ENCODE measurements around the gene KMT2E. TPM values are rescaled to one million over a fixed set of nuclear protein-coding genes. Genes with fewer than 3 reads are reported as not detected.
"Not testable (repeated sequence)": the region's sequence is repeated elsewhere in the genome, so short reads cannot be mapped to it uniquely, and the experiment has no call there.

The KMT2E gene, protein sequence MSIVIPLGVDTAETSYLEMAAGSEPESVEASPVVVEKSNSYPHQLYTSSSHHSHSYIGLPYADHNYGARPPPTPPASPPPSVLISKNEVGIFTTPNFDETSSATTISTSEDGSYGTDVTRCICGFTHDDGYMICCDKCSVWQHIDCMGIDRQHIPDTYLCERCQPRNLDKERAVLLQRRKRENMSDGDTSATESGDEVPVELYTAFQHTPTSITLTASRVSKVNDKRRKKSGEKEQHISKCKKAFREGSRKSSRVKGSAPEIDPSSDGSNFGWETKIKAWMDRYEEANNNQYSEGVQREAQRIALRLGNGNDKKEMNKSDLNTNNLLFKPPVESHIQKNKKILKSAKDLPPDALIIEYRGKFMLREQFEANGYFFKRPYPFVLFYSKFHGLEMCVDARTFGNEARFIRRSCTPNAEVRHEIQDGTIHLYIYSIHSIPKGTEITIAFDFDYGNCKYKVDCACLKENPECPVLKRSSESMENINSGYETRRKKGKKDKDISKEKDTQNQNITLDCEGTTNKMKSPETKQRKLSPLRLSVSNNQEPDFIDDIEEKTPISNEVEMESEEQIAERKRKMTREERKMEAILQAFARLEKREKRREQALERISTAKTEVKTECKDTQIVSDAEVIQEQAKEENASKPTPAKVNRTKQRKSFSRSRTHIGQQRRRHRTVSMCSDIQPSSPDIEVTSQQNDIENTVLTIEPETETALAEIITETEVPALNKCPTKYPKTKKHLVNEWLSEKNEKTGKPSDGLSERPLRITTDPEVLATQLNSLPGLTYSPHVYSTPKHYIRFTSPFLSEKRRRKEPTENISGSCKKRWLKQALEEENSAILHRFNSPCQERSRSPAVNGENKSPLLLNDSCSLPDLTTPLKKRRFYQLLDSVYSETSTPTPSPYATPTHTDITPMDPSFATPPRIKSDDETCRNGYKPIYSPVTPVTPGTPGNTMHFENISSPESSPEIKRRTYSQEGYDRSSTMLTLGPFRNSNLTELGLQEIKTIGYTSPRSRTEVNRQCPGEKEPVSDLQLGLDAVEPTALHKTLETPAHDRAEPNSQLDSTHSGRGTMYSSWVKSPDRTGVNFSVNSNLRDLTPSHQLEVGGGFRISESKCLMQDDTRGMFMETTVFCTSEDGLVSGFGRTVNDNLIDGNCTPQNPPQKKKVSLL (N-terminal part only)
- total RNA-seq = 100 to 1,000 TPM in 1 of 2 donors, 10 to 100 TPM in 1; 85.2 to 181 TPM

GRCh38 chr7:105013816-105014692, at the start of gene KMT2E:
Gene KMT2E (plus strand): TSS chr7:105014205. CDS start chr7:105040953, 26,748 bp downstream.
- Mint-ChIP-seq H3K9me3 (no peaks in the 10 kb centered on the region), H3K4me1 (peaks cover 15% of the 10 kb centered on the region), H3K4me3 (peak within 1 kb of the TSS; percentile 99), H3K27ac (peak within 1 kb of the TSS; percentile 100), H3K27me3 (no peaks in the 10 kb centered on the region), H3K36me3 (ENCODE audit: low read depth) (peaks cover 98% of the 10 kb centered on the region)
- peak; percentile 22 for ATAC-seq (replicated peaks)

GRCh38 chr7:104964626-104965236, 49.3 kb upstream of the KMT2E start:
- no peaks in the 10 kb centered on the region for H3K27me3 Mint-ChIP-seq
- peaks cover 9% of the 10 kb centered on the region for H3K4me1 Mint-ChIP-seq
- peaks cover 90% of the 10 kb centered on the region for H3K36me3 Mint-ChIP-seq (ENCODE audit: low read depth)
- ATAC-seq (replicated peaks) = no peak
- H3K4me3 Mint-ChIP-seq = no peak overlapping the region
- H3K27ac Mint-ChIP-seq = no peak overlapping the region
- H3K9me3 Mint-ChIP-seq = no peaks in the 10 kb centered on the region

DNA sequence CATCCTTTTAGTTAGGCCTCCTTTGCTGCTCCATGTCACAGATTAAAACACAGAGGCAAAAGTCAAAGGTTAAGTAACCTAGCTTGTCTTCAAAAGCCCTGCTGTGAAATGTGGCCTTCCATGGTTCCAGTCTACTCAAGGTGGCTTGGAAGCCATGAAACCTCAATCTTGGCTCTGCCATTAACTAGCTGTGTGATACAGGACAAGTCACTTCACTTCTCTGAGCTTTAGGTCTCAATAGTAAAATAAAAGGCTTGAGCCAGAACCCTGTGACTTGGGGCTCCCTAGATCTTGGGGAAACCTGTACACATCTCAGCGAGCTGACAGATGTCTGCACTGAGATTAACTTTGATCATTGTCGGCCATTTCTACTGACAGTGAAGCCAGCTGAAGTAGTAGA, 48.0 kb upstream of the KMT2E start:
- no peaks in the 10 kb centered on the region for H3K27me3 Mint-ChIP-seq
- no peak overlapping the region for H3K4me3 Mint-ChIP-seq
- peaks cover 98% of the 10 kb centered on the region for H3K36me3 Mint-ChIP-seq (ENCODE audit: low read depth)
- no peaks in the 10 kb centered on the region for H3K9me3 Mint-ChIP-seq
- ATAC-seq (replicated peaks) = no peak
- H3K27ac Mint-ChIP-seq = peak overlapping the region; percentile 58
- peaks cover 9% of the 10 kb centered on the region for H3K4me1 Mint-ChIP-seq

DNA sequence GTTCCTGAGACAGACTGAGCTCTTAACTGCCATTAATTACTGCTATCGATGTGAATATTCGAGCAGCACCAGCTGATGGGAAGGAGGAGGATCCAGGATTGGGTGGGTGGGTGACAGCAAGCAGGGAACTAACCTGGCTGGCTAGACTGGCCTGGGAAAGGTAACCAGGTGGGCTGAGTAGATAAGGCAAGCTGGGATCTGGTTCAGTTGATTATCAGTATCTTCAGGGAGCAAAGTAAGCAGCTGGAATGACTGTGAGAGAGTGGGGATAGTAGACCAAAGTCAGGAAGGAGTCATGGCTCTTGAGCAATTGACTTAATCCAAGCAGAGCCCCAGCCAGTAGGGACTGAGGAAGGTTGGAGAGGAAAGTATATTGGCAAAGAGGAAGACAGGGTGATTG, 46.9 kb upstream of the KMT2E start:
- Mint-ChIP-seq H3K36me3 (ENCODE audit: low read depth) (peaks cover 98% of the 10 kb centered on the region), H3K4me3 (no peak overlapping the region), H3K9me3 (no peaks in the 10 kb centered on the region), H3K27me3 (no peaks in the 10 kb centered on the region), H3K4me1 (peaks cover 9% of the 10 kb centered on the region), H3K27ac (peak overlapping the region; percentile 11)
- ATAC-seq (replicated peaks) = no peak

DNA sequence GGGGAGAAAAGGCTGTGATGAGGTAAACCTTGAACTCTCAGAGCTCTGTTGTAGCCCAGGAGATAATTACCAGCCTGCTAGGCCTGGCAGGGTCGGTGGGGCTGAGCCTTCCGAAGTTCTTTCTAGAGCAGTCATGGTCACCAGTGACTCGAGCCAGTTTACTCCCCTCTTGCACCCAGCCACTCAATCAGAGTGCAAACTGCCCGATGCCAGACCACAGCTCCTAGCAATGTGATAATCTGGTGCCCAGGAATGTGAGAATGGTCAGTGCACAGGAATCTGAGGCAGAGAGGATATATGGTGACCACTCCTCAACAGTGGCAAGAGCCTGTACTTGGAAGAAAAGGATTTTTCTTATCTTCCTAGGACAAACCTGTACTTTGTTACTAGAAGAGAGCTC, 46.4 kb upstream of the KMT2E start:
- no peak overlapping the region for H3K4me3 Mint-ChIP-seq
- H3K27me3 Mint-ChIP-seq = no peaks in the 10 kb centered on the region
- no peak for ATAC-seq (replicated peaks)
- peaks cover 7% of the 10 kb centered on the region for H3K4me1 Mint-ChIP-seq
- H3K27ac Mint-ChIP-seq = peak overlapping the region; percentile 11
- peaks cover 98% of the 10 kb centered on the region for H3K36me3 Mint-ChIP-seq (ENCODE audit: low read depth)
- no peaks in the 10 kb centered on the region for H3K9me3 Mint-ChIP-seq

GRCh38 chr7:104968648-104969047, 45.4 kb upstream of the KMT2E start:
- ATAC-seq (replicated peaks) = no peak
- Mint-ChIP-seq H3K36me3 (ENCODE audit: low read depth) (peaks cover 90% of the 10 kb centered on the region), H3K27ac (no peak overlapping the region), H3K4me3 (no peak overlapping the region), H3K9me3 (no peaks in the 10 kb centered on the region), H3K27me3 (no peaks in the 10 kb centered on the region), H3K4me1 (peaks cover 8% of the 10 kb centered on the region)

DNA sequence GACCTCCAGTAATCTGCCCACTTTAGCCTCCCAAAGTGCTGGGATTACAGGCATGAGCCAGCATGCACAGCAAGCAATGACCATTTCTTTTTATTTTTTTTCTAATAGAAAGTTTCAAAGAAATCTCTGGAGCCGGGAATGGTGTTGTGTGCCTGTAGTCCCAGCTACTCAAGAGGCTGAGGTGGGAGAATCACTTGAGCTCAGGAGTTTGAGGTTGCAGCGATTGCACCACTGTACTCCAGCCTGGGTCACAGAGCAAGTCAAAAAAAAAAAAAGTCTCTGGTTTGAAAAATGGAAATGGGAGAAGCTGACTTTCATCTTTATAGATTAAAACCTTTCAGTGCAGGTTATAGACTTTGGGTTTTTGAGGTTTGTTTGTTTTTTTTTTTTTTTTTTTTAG, 44.8 kb upstream of the KMT2E start:
- Mint-ChIP-seq H3K4me3 (no peak overlapping the region), H3K27ac (no peak overlapping the region), H3K36me3 (ENCODE audit: low read depth) (peaks cover 90% of the 10 kb centered on the region), H3K27me3 (no peaks in the 10 kb centered on the region), H3K9me3 (no peaks in the 10 kb centered on the region), H3K4me1 (peaks cover 12% of the 10 kb centered on the region)
- no peak for ATAC-seq (replicated peaks)

DNA sequence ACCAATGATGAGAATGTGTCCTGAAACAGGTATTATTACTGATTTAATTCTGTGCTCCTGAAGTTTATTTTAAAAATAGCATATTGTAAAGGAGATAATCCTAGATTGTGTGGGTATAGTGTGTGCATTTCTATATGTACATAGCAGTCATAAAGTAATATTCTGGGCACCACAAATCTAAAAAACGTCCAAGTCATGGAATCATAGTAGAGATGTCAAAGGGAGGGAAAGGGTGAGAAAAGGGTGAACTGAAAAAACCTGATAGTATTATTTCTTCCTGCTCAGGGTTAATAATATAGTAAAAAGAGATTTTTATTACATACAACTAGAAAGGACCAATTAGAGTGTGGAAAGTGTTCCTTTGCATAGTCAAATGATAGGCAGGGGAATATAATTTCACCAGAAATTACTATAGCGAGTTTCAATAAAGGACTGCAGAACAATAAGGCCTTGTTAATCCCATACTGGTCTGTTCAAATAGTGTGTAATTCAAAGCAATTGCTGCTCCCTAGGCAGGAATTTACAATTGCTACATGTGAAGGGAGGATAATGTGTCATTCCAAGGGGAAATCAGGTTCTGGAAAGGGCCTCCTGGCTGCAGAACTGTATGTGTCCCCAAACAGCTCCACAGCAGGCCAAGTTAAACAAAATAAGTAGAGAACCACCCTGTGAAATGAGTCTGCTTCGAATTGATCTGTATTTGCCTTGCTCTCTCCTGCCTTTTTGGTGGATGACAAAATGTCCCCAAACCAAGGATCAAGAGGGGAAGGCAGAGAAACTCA, 42.5 kb upstream of the KMT2E start:
- H3K27me3 Mint-ChIP-seq = no peaks in the 10 kb centered on the region
- H3K36me3 Mint-ChIP-seq (ENCODE audit: low read depth) = peaks cover 71% of the 10 kb centered on the region
- peaks cover 12% of the 10 kb centered on the region for H3K4me1 Mint-ChIP-seq
- H3K9me3 Mint-ChIP-seq = no peaks in the 10 kb centered on the region
- ATAC-seq (replicated peaks) = no peak
- no peak overlapping the region for H3K4me3 Mint-ChIP-seq
- no peak overlapping the region for H3K27ac Mint-ChIP-seq

- Mint-ChIP-seq H3K27me3 (no peaks in the 10 kb centered on the region), H3K4me3 (no peak overlapping the region), H3K4me1 (peaks cover 12% of the 10 kb centered on the region), H3K9me3 (no peaks in the 10 kb centered on the region), H3K36me3 (ENCODE audit: low read depth) (peaks cover 63% of the 10 kb centered on the region), H3K27ac (no peak overlapping the region)
- no peak for ATAC-seq (replicated peaks)
Measured at GRCh38 chr7:104972500-104972899, 41.5 kb upstream of the KMT2E start.

DNA sequence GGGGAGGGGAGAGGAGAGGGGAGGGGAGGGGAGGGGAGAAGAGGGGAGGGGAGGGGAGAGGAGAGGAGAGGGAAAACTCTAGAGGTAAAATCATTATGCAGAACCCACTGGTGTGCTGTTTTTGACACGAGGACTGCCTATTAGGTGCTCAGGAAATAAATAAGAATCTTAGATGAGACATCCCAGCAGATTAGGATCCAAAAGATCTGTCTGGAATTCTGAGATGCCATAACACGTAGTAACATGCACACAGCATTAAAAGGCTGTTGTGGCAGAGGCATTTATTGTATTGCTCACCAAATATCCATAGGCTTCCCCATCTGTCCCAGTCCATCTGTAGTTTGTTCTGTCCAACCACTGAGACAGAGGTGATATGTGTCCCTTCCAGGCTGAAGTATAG, 40.8 kb upstream of the KMT2E start:
- H3K4me3 Mint-ChIP-seq = peak overlapping the region; percentile 57
- H3K36me3 Mint-ChIP-seq (ENCODE audit: low read depth) = peaks cover 55% of the 10 kb centered on the region
- H3K27ac Mint-ChIP-seq = peak overlapping the region; percentile 82

DNA sequence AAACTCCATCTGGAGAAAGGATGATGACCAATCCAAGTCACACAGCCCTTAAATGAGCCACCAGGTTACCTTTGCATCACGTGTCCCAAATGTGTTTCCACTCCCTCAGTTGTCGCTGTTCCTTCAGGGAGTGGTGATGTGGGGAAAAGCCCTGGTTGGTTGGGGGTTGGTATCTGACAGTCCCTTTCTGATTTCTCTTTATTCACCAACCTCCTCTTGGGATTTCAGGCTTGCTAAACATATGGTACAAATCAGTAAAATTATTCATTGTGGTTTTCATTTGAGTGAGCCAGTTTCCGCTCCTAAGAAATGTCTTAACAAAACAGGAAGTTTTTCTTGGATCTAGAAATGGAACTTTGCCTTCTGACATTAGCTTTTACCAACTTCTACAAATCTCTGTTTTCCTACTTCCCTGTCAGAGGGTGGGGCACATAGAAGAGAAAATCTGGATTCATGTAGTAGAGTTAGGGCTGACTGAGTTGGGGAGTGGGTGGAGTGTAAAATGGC, 40.0 kb upstream of the KMT2E start:
- peak; percentile 94 for ATAC-seq (replicated peaks)
- peak overlapping the region; percentile 82 for H3K27ac Mint-ChIP-seq

More for the DNA sequence above, 40.8 kb upstream of the KMT2E start:
- Mint-ChIP-seq H3K4me1 (peaks cover 12% of the 10 kb centered on the region), H3K27me3 (no peaks in the 10 kb centered on the region), H3K9me3 (no peaks in the 10 kb centered on the region)
- no peak for ATAC-seq (replicated peaks)

DNA sequence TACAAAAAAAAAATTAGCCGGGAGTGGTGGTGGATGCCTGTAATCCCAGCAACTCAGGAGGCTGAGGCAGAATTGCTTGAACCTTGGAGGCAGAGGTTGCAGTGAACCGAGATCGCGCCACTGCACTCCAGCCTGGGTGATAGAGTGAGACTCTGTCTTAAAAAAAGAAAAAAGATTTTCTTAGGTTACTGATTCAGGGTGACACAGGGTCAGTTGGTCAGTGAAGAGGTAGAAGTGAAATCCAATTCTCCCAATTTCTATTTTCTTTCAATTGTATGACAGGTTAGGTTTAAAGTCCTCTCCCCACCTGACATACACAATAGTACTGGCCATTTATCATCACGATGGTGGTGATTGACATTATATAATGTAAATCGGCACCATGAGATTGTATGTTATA, 38.5 kb upstream of the KMT2E start:
- not testable (repeated sequence) for H3K27me3 Mint-ChIP-seq; H3K4me3 Mint-ChIP-seq; H3K9me3 Mint-ChIP-seq; H3K27ac Mint-ChIP-seq; ATAC-seq (replicated peaks)
- Mint-ChIP-seq H3K4me1 (peaks cover 17% of the 10 kb centered on the region), H3K36me3 (ENCODE audit: low read depth) (peaks cover 37% of the 10 kb centered on the region)

More for the DNA sequence above, 40.0 kb upstream of the KMT2E start:
- H3K4me1 Mint-ChIP-seq = peaks cover 12% of the 10 kb centered on the region
- H3K9me3 Mint-ChIP-seq = no peaks in the 10 kb centered on the region
- peak overlapping the region; percentile 57 for H3K4me3 Mint-ChIP-seq
- H3K36me3 Mint-ChIP-seq (ENCODE audit: low read depth) = peaks cover 50% of the 10 kb centered on the region
- H3K27me3 Mint-ChIP-seq = no peaks in the 10 kb centered on the region

Measured in activated T-helper 17 cell treated with anti-CD3 and anti-CD28 coated beads, Interleukin-2, amount 50 U/mL, for 72 hours (primary cell).